Ovary (tissue), 3 donors: ENCODE results near the gene VAV2.

Source experiments
- CTCF ChIP-seq, 3 donors: fragments of 450-650 bp in 2 of 3; fragments of 200-600 bp in 1 of 3; IDR thresholded peaks; one replicate each; pipeline versions ENCODE4 v1.5.1 to v1.8.0; 2016 to 2022; ENCODE audit warnings: antibody characterized with exemption in 3 of 3, mild to moderate bottlenecking in 1 of 3
- POLR2A ChIP-seq: fragments of 450-650 bp; IDR thresholded peaks from one replicate; pipeline ENCODE4 v1.6.1; 2017; ENCODE audit warnings: antibody characterized with exemption, mild to moderate bottlenecking, moderate library complexity
- donor health status: DM: no; HTN: no; CAD: no.

DNA sequence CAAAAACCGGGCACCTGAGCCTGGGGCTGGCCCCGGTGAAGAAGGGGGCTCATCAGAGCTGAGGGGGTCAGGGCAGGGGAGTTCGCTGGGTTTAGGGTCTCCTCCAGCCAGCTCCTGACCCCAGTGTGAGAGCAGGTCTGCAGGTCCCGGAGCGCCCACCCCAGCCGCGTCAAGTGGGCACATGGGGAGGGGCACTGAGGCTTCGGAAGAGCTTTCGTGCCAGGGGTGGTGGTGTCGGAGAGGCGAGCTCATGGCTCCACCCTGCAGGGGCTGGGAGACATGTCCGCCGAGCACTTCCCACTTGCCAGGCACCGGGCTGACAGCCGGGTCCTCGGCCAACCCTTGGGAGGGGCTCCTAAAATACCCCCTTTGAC is 13.2 kb downstream of the VAV2 start:
- TF ChIP-seq POLR2A (no peak), CTCF (IDR thresholded peaks at IDR 0.05) (no peak)
